SK-N-SH (cell line): ENCODE results near the gene BCAS3. TPM values are rescaled to one million over a fixed set of nuclear protein-coding genes. Genes with fewer than 3 reads are reported as not detected.

Experiments used
- CTCF ChIA-PET: fragments of 300-600, 350-600 bp; formaldehyde crosslinking; extraction: SDS; loops from one replicate; lab custom pipeline; 2021; lab: Yijun Ruan, JAX
- POLR2A ChIA-PET: fragments of 350-600 bp; sonication (Branson Sonifier 250); formaldehyde crosslinking; extraction: SDS; loops from one replicate; lab custom pipeline; 2020; ENCODE audit warnings: antibody characterized with exemption, inconsistent platforms; lab: Yijun Ruan, JAX
- DNase-seq: peaks from one replicate; pipeline ENCODE4 v3.0.0; 2012
- H2AFZ ChIP-seq: fragments of 200-600 bp; sonication (generic); 2 replicates; pipeline ENCODE4 v1.8.1; 2016; ENCODE audit warnings: antibody characterized with exemption, mild to moderate bottlenecking, low read depth
- H3F3A ChIP-seq: fragments of 200-600 bp; sonication (generic); replicated peaks from 2 replicates; pipeline ENCODE3; 2016; ENCODE audit warnings: antibody characterized with exemption, mild to moderate bottlenecking; ENCODE audit not compliant: insufficient read depth
- H3K27ac ChIP-seq, 2 experiments: fragments of 200-500 bp in 1 of 2; fragments of 200-600 bp in 1 of 2; sonication (Bioruptor generic) in 1 of 2; sonication (generic), shearing (Covaris generic) in 1 of 2; 2 replicates each; pipeline versions ENCODE4 v1.5.1 to v1.6.1; 2014 to 2016; ENCODE audit warnings: low read depth in 2 of 2, inconsistent platforms in 1 of 2, low read length in 1 of 2, mild to moderate bottlenecking in 1 of 2, mixed read lengths in 1 of 2
- H3K27me3 ChIP-seq: fragments of 200-600 bp; sonication (generic), shearing (Covaris generic); 2 replicates; pipeline ENCODE4 v1.6.1; 2016; ENCODE audit warnings: mixed run types; ENCODE audit not compliant: insufficient read depth
- H3K36me3 ChIP-seq, 2 experiments: fragments of 200-500 bp in 1 of 2; fragments of 200-600 bp in 1 of 2; sonication (Bioruptor generic) in 1 of 2; sonication (generic) in 1 of 2; replicated peaks in 1 of 2; 2 replicates each; pipeline versions ENCODE3 to v1.5.1; 2014 to 2016; ENCODE audit warnings: low read length in 1 of 2, mild to moderate bottlenecking in 1 of 2; ENCODE audit not compliant: insufficient read depth in 2 of 2, control insufficient read depth in 1 of 2
- H3K4me1 ChIP-seq, 2 experiments: fragments of 200-500 bp in 1 of 2; fragments of 200-600 bp in 1 of 2; sonication (Bioruptor generic) in 1 of 2; sonication (generic), shearing (Covaris generic) in 1 of 2; 2 replicates each; pipeline versions ENCODE4 v1.5.1 to v1.6.1; 2014 to 2016; ENCODE audit warnings: low read depth in 1 of 2, low read length in 1 of 2, mixed run types in 1 of 2; ENCODE audit not compliant: insufficient read depth in 2 of 2, control insufficient read depth in 1 of 2
- H3K4me2 ChIP-seq: fragments of 200-600 bp; sonication (generic), shearing (Covaris generic); 2 replicates; pipeline ENCODE4 v1.6.1; 2017; ENCODE audit warnings: mixed run types
- H3K4me3 ChIP-seq, 2 experiments: fragments of 200-500 bp in 1 of 2; fragments of 200-600 bp in 1 of 2; sonication (Bioruptor generic) in 1 of 2; sonication (generic), shearing (Covaris generic) in 1 of 2; 2 replicates each; pipeline versions ENCODE4 v1.5.1 to v1.8.1; 2014 to 2016; ENCODE audit warnings: low read depth in 2 of 2, inconsistent platforms in 1 of 2, low read length in 1 of 2, mild to moderate bottlenecking in 1 of 2, mixed read lengths in 1 of 2, moderate library complexity in 1 of 2
- H3K79me2 ChIP-seq: fragments of 200-600 bp; sonication (generic); 2 replicates; pipeline ENCODE4 v1.8.1; 2017; ENCODE audit warnings: mild to moderate bottlenecking; ENCODE audit not compliant: insufficient read depth
- H3K9ac ChIP-seq: fragments of 200-600 bp; sonication (generic); 2 replicates; pipeline ENCODE4 v1.6.1; 2017; ENCODE audit warnings: mixed run types
- H3K9me2 ChIP-seq: fragments of 200-600 bp; sonication (generic); 2 replicates; pipeline ENCODE4 v1.6.1; 2017; ENCODE audit warnings: mixed run types
- H3K9me3 ChIP-seq: fragments of 200-600 bp; sonication (generic); 2 replicates; pipeline ENCODE4 v1.6.1; 2017; ENCODE audit warnings: mixed run types, mild to moderate bottlenecking, moderate library complexity
- H4K20me1 ChIP-seq: fragments of 200-600 bp; sonication (generic); 2 replicates; pipeline ENCODE4 v1.6.1; 2017; ENCODE audit warnings: mild to moderate bottlenecking, mixed run types; ENCODE audit not compliant: insufficient read depth
- CTCF ChIP-seq: fragments of 200-600 bp; sonication (generic); IDR thresholded peaks from 2 replicates; pipeline ENCODE4 v1.6.1; 2017; ENCODE audit warnings: antibody characterized with exemption, mild to moderate bottlenecking, moderate library complexity
- ELF1 ChIP-seq: IDR thresholded peaks from 2 replicates; pipeline ENCODE4 v1.4.0; 2012
- EP300 ChIP-seq, 2 experiments: IDR thresholded peaks; 2 replicates each; pipeline versions ENCODE4 v1.4.0 to v1.6.1; 2012; ENCODE audit warnings: borderline replicate concordance in 1 of 2, low read depth in 1 of 2, low read length in 1 of 2
- EZH2phosphoT487 ChIP-seq: fragments of 200-600 bp; sonication (generic); IDR thresholded peaks from 2 replicates; pipeline ENCODE4 v1.6.1; 2017; ENCODE audit warnings: low read depth, mixed run types, mild to moderate bottlenecking, antibody characterized with exemption, moderate library complexity, borderline replicate concordance
- FOSL2 ChIP-seq: IDR thresholded peaks from 2 replicates; pipeline ENCODE4 v1.4.0; 2012; ENCODE audit warnings: low read depth, mild to moderate bottlenecking, moderate library complexity, borderline replicate concordance
- FOXJ3 ChIP-seq: sonication (generic); formaldehyde crosslinking; IDR thresholded peaks from 2 replicates; pipeline ENCODE4 v1.5.1; 2020; ENCODE audit warnings: mild to moderate bottlenecking, missing genetic modification reagents
- MXI1 ChIP-seq: IDR thresholded peaks from 2 replicates; pipeline ENCODE4 v1.6.1; 2012; ENCODE audit warnings: mild to moderate bottlenecking, low read depth, low read length, improper control_type of control experiment
- NFIC ChIP-seq: IDR thresholded peaks from 2 replicates; pipeline ENCODE4 v1.4.0; 2012; ENCODE audit warnings: borderline replicate concordance
- RAD21 ChIP-seq: IDR thresholded peaks from 2 replicates; pipeline ENCODE4 v1.6.1; 2012; ENCODE audit warnings: mild to moderate bottlenecking, low read length
- RCOR1 ChIP-seq: fragments of 150-350 bp; IDR thresholded peaks from 2 replicates; pipeline ENCODE4 v1.6.1; 2017; ENCODE audit warnings: antibody characterized with exemption, low read length
- RFX5 ChIP-seq: IDR thresholded peaks from 2 replicates; pipeline ENCODE4 v1.6.1; 2012; ENCODE audit warnings: mild to moderate bottlenecking, improper control_type of control experiment, low read length
- SIN3A ChIP-seq: IDR thresholded peaks from 2 replicates; pipeline ENCODE4 v1.6.1; 2012; ENCODE audit warnings: low read depth, mild to moderate bottlenecking, low read length, moderate library complexity, borderline replicate concordance
- SMC3 ChIP-seq: IDR thresholded peaks from 2 replicates; pipeline ENCODE4 v1.6.1; 2012; ENCODE audit warnings: low read depth, low read length, improper control_type of control experiment
- TCF12 ChIP-seq: IDR thresholded peaks from 2 replicates; pipeline ENCODE4 v1.4.0; 2012
- TEAD4 ChIP-seq: IDR thresholded peaks from 2 replicates; pipeline ENCODE4 v1.4.0; 2012; ENCODE audit warnings: mild to moderate bottlenecking, borderline replicate concordance; ENCODE audit not compliant: insufficient read depth
- USF2 ChIP-seq: fragments of 150-350 bp; IDR thresholded peaks from 2 replicates; pipeline ENCODE4 v1.6.1; 2017; ENCODE audit warnings: antibody characterized with exemption, low read length, low read depth, borderline replicate concordance
- ZBTB33 ChIP-seq: IDR thresholded peaks from 2 replicates; pipeline ENCODE4 v1.4.0; 2012; ENCODE audit warnings: low read depth, borderline replicate concordance
- WGBS: methylation state at CpG from one replicate; pipeline ENCODE4 v1.1.6; 2017; ENCODE audit warnings: low lambda C conversion rate; 5-methylcytosine and 5-hydroxymethylcytosine counted together
- polyA plus RNA-seq, 3 experiments: library from polyadenylated mRNA; depleted of rRNA; stranded (reverse); fragments of >200 nt; gene quantifications; 2 replicates each; pipeline ENCODE4 v1.2.3, GENCODE V29; 2012

The BCAS3 gene
- polyA plus RNA-seq, 1 of the 3 experiments (the other 2 are of a cell fraction), result 5.9 TPM

GRCh38 chr17:60802377-60802776 is 124.7 kb downstream of the BCAS3 start:
- no peak overlapping the region for H3K4me2 ChIP-seq
- H4K20me1 ChIP-seq, result no peaks in the 10 kb centered on the region
- no peaks in the 10 kb centered on the region for H3F3A ChIP-seq
- no peak overlapping the region for H3K4me3 ChIP-seq
- no peaks in the 10 kb centered on the region for H3K27me3 ChIP-seq
- TF ChIP-seq USF2 (no peak), FOSL2 (no peak), EP300 (IDR thresholded peaks at IDR 0.05; ENCODE audit: borderline replicate concordance in 1 of 2, low read depth in 1 of 2, low read length in 1 of 2) (peak in 1 of 2 experiments; percentile 56; a peak in 1 of 4 replicates), SMC3 (no peak), TCF12 (peak; percentile 61)
- WGBS, result 76% methylated on average over 6 of the region's 6 CpGs
- DNase-seq, result no peak
- H3K79me2 ChIP-seq, result no peaks in the 10 kb centered on the region
- H2AFZ ChIP-seq, result no peak overlapping the region
- no peak overlapping the region for H3K9ac ChIP-seq
- no peaks in the 10 kb centered on the region for H3K9me3 ChIP-seq
- no peaks in the 10 kb centered on the region for H3K4me1 ChIP-seq
- no peak overlapping the region for H3K27ac ChIP-seq
- ChIA-PET POLR2A (no interaction called here), CTCF (no interaction called here)
- H3K36me3 ChIP-seq, result no peaks in the 10 kb centered on the region
- H3K9me2 ChIP-seq, result no peaks in the 10 kb centered on the region

- H3K36me3 ChIP-seq, result no peaks in the 10 kb centered on the region
- no peak for DNase-seq
- TF ChIP-seq RAD21 (no peak), NFIC (no peak), ELF1 (no peak), CTCF (no peak), RCOR1 (no peak), TCF12 (no peak), MXI1 (no peak), EZH2phosphoT487 (no peak), FOXJ3 (no peak), SIN3A (no peak), RFX5 (no peak), ZBTB33 (no peak), TEAD4 (no peak), SMC3 (no peak)
- H3F3A ChIP-seq, result no peaks in the 10 kb centered on the region
- no peak overlapping the region for H2AFZ ChIP-seq
- no peaks in the 10 kb centered on the region for H3K27me3 ChIP-seq
- no peak overlapping the region for H3K4me2 ChIP-seq
- no peaks in the 10 kb centered on the region for H3K79me2 ChIP-seq
- H3K9me2 ChIP-seq, result no peaks in the 10 kb centered on the region
- WGBS, result 94% methylated on average over 6 of the region's 6 CpGs
- H4K20me1 ChIP-seq, result no peaks in the 10 kb centered on the region
- ChIA-PET POLR2A (no interaction called here), CTCF (no interaction called here)
- no peaks in the 10 kb centered on the region for H3K9me3 ChIP-seq
- H3K9ac ChIP-seq, result no peak overlapping the region
- H3K27ac ChIP-seq, result no peak overlapping the region
- H3K4me3 ChIP-seq, result no peak overlapping the region
- no peaks in the 10 kb centered on the region for H3K4me1 ChIP-seq
These were observed 125.4 kb downstream of the BCAS3 start for GRCh38 chr17:60803059-60803458.
